Hematopoietic multipotent progenitor cell treated with erythropoietin and hydrocortisone succinate and interleukin-3 and kit ligand, for 17 days (in vitro differentiated cells): ENCODE data around the gene WNT9A.
"Not testable (repeated sequence)": the region's sequence is repeated elsewhere in the genome, so short reads cannot be mapped to it uniquely, and the experiment has no call there.

Experiments
- DNase-seq: peaks from one replicate; pipeline ENCODE4 v3.0.0-alpha.2; 2015; ENCODE audit warnings: low spot score

The WNT9A gene

DNA sequence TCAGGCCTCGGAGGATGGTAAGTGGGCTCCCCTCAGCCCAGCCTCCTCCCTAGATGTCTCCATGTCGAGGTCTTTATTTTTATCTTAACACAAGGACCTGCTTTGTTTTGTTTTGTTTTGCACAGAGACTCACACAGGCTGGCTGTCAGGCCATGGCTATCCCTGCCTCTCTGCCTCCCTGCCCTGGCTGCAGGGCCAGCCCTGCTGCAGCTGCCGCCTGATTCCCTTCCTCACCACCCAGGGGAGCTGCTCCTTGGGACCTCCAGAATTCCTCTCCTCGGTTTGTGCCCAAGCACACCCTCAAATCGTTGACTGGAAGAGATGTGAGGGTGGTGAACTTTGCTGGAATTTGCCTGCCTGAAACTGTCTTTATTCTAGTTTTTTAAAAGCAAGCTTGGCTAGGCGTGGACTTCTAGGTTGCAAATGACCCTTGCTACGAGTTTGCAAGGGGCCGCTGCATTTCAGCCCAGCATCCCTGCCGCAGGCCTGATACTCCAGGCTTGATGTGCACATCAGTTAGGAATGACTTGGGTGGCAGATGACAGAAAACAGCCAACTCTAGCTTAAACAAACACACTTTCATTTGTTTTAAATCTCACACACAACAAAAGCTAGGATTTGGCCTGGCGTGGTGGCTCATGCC lies 37.1 kb downstream of the WNT9A start:
- DNase-seq, result no peak

GRCh38 chr1:227909923-227910328 lies 37.8 kb downstream of the WNT9A start:
- not testable (repeated sequence) for DNase-seq

- no peak for DNase-seq
These were observed 38.5 kb downstream of the WNT9A start for GRCh38 chr1:227909188-227909587.

DNA sequence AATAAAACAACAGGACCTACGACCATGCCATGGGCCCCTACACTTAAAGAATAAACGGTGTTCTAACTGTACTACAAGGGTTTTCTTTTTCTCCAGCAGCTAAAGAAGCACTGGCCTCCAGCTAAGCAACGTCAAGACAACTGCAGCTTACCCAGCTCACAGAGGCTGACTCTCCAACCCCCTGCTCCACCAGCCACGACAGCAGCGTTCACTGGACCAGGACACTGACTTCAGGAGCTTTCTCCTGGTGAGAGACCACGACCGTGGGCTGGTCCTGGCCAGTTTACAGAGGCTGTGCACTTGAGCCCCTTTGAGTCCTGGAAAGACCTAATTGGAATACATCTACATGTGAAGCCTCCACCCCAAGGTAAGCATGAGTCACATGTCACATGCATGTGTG lies 39.4 kb downstream of the WNT9A start:
- no peak for DNase-seq

GRCh38 chr1:227907439-227908015 lies 40.2 kb downstream of the WNT9A start:
- no peak for DNase-seq

GRCh38 chr1:227906550-227907071 lies 41.1 kb downstream of the WNT9A start:
- no peak for DNase-seq

DNA sequence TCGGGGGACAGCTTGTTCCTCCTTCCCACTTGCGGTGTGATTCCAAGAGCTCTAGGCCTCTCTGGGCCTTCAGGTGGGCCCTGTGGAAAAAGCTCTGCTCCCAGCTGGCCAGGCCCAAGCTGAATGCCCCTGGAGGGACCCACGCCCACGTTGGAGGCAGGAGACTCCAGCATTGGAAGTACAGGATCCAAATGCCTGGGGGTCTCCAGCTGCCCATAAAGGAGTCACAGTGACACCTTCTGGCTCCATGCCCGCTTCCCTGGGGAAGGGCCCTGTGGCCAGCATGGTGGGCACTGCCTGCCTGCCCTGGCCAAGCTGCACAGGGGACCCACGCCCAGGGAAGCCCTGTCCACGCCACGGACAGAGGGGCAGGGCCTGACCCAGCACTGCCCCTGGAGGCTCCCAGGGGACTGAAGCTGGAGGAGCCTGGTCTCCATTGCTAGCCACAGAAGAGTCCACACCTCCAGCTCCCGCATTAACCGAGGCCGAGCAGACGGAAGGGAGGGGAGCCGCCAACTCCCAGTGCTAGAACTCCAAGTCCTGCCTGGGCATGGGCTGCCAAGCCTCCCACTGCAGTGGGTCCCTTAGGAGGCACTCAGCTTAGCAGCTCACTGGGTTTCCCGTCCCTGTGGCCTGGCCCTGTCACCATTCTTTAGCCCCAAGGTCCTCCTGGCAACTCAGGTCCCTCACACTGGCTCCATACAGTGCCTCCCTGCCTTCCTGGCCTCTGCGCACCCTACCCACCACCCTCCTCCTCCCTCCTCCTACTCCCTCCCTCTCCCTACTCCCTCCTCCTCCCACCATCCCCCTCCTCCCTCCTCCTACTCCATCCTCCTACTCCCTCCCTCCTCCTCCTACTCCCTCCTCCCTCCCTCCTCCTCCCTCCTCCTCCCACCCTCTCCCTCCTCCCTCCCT lies 41.9 kb downstream of the WNT9A start:
- no peak for DNase-seq

DNA sequence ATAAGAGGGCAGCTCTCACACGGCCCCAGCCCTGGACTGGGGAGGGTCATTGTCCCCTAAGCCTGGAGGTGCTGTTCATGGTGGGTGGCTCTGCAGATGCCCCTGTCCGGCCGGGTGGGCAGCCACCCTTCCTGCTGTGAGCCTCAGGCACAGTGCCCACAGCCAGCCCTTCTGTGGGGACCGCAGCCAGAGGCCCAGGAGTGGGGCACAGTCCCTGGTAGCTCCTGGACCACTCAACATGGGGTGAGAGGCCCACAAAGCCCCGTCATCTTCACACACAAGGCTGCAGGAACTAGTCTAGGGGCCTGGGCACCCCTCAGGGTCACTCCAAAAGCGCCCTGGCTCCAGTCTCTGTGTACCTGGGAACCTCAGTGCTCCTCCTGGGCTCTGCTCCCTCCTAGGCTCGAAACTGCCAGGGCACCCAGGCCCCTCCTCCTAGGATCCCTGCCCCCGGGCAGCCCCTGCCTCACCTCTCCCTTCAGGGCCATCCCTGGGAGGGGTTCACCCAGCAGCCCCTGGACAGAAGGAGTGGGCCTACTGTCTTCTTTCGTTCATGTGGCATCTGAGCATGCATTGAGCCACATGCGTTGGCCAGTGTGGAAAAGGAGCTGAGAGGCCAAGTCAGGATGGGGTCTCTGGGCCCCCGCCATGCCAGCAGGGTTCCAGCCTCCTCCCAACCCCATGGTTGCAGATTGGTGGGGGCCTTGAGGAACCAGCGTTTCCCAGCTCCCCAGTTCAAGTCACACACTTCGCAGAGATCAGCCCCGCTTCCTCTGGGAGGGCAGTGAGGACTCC lies 43.0 kb downstream of the WNT9A start:
- no peak for DNase-seq

- no peak for DNase-seq
These were observed 43.9 kb downstream of the WNT9A start for GRCh38 chr1:227903614-227904501.

GRCh38 chr1:227903061-227903521 lies 44.6 kb downstream of the WNT9A start:
- no peak for DNase-seq

GRCh38 chr1:227902641-227902990 lies 45.1 kb downstream of the WNT9A start:
- DNase-seq, result no peak

DNA sequence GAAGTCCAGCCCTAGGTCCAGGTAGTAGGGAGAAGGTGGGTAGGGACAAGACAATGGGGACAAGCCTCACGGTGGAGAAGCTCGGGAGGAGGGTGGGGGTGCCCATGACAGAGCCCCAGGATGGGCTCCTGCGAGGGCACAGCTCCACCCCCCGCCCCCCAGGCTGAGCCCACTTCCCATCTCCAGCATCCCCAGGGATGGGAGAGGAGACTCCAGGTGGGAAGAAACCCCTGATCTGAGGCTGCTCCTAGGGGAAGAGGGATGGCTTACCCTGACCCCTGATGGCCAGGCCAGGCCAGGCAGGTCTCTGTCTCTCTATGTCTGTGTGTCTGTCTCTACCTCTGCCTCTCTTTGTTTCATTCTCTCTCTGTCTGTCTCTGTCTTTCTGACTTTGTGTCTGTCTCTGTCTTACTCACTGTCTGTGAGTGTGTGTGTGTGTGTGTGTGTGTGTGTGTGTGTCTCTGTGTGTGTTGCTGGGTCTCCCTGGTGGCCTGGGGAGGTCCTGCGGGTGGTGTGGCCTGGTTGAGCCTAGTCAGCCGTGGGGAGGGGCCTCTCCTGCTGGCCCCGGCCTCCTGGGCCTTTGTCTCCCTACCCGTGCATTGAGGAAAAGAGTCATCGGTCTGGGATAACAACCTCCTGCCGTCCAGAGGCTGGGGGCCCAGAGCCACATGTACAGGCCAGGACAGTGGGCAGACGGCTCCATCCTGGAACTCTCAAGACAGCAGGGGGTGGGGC lies 45.7 kb downstream of the WNT9A start:
- no peak for DNase-seq

DNA sequence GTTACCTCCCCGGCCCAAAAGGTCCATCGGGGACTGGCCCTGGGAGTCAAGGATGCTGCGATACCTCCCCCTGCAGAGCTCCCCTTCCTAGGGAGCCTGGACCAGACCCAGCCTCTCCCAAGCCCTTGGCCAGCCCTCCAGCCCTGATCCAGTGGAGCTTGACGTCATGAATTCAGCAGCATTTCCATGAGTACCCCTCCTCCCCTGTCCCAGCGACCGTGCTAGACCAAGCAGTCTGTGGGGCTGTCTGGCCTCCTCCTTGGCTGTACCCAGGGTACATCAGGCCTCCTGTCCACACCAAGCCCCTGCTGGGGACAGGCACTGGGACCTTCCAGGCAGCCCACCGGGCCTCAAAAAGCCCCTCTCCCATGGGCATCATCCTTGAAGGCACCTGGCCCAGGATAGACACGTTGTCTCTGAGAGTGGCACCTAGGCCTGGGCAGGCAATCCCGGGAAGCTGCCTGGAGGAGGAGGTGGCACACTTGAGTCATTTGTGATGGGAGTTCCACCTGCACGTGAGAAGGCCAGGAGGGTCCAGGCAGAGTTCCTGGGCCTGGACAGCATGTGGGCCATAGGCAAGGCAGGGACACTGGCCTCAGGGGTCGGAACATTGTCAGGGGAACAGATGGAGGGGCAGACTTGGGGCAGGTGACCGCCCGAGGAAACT lies 46.4 kb downstream of the WNT9A start:
- no peak for DNase-seq

GRCh38 chr1:227900571-227901051 lies 47.1 kb downstream of the WNT9A start:
- no peak for DNase-seq

DNA sequence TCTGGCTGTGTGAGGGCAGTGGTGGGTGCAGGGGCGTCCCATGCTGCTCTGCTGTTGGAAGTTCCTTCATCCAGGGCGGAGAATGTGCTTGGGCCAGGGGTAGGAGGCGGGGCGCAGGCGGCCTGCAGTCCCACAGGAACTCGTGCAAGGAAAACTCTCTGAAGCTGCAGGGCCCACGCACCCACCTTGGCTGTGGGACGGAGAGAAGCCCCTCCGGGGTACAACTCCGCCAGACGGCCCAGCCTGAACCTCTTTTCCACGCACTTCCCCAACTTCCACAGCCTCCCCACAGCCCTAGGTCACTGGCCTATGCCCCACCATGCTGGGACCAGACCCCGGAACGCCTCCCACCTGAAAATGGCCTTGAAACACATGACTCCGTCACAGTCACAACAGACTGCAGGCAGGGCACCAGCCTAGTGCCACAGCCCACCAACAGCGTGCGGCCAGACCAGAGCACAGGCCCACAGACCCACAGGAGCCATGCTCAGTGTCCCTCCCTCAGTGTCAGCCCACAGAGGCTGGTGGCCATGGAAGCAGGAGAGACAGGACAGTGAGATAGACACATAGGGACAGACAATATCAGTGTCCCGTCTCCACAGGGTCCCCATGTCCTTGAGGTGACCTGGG lies 47.8 kb downstream of the WNT9A start:
- no peak for DNase-seq

DNA sequence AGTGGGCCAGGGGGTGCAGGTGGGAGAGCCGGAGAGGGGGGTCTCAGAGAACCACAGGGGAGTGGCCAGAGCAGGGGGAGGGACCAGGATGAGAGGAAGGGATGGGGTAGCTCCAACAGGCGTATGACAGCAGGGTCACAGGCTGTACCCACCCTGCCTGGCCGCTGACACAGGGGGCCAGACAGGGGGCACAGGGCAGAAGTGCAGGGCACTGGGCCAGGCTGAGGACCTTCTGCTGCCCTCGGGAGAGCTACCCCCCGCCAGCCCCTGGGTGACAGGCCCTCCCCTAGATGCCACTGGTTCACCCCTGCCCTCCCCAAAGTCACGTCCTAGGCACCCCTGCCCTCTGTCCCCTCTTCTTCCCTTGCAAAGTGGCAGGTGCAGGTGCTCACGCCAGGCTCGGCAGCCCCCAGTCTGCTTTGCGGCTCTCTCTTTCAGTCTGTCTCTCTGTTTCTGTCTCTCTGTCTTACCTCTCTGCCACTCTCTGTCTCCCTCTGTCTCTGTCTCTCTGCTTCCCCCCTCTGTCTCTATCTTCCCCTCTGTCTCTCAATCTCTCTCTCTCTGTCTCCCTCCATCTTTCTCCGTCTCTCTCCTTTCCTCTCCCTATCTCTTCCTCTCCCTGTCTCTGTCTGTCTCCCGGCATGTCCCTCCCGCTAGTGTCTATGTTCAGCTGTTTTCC lies 48.5 kb downstream of the WNT9A start:
- no peak for DNase-seq

DNA sequence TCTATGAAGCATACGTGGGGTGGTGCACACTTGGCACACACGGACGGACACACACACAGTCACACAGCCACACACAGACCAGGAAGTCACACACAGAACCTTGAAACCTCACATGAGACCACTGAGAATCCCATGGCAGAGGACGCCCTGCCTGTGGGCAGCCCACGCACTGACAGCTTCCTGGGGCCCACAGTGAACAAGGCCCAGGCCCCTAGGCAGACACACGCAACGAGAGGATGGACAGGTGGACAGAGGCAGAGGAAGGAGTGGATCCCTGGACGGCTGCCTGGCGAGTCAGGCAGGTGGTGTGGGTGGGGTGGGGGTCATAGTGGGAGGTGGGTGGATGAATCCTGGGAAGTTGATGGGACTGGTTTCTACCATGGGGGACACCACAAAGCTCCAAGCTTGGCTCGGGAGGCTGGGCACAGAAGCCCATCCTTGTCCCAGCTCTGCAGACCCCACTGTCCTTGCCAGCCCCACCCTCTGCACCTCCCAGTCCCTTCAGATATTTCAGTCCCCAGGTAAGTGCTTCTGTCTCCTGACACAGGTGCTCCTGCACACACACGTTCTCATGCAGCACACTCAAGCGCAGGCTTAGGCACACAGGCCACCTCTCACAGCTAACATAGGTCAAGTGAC lies 49.1 kb downstream of the WNT9A start:
- DNase-seq, result no peak
